ENCODE data around the gene SKIC2. TPM values are rescaled to one million over a fixed set of nuclear protein-coding genes. Genes with fewer than 3 reads are reported as not detected.

Gene SKIC2
- total RNA-seq, 1 donor from 2014 or later, result 23.3 TPM

DNA sequence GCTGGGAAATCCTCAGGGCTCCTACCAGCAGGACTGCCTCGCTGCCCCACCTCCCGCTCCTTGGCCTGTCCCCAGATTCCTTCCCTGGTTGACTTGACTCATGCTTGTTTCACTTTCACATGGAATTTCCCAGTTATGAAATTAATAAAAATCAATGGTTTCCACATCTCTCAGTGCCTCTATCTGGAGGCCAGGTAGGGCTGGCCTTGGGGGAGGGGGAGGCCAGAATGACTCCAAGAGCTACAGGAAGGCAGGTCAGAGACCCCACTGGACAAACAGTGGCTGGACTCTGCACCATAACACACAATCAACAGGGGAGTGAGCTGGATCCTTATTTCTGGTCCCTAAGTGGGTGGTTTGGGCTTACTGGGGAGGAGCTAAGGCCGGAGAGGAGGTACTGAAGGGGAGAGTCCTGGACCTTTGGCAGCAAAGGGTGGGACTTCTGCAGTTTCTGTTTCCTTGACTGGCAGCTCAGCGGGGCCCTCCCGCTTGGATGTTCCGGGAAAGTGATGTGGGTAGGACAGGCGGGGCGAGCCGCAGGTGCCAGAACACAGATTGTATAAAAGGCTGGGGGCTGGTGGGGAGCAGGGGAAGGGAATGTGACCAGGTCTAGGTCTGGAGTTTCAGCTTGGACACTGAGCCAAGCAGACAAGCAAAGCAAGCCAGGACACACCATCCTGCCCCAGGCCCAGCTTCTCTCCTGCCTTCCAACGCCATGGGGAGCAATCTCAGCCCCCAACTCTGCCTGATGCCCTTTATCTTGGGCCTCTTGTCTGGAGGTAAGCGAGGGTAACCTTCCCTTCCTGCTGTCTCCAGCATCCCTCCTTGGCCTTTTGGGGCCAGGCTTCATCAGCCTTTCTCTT lies 13.2 kb upstream of the SKIC2 start, which contains the start of gene CFB:
Gene CFB (plus strand): TSS at position 589 of the 863 bp plus-strand sequence. CDS start 127 bp downstream, at position 716.
- no peak for DNase-seq

DNA sequence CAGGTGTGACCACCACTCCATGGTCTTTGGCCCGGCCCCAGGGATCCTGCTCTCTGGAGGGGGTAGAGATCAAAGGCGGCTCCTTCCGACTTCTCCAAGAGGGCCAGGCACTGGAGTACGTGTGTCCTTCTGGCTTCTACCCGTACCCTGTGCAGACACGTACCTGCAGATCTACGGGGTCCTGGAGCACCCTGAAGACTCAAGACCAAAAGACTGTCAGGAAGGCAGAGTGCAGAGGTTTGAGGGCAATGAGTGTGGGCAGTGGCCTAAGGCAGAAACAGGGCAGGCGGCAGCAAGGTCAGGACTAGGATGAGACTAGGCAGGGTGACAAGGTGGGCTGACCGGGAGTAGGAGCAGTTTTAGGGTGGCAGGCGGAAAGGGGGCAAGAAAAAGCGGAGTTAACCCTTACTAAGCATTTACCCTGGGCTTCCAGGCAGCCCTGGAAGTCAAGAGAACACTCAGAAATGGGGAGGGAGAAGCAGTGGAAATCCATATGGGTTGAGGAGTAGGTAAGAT lies 12.5 kb upstream of the SKIC2 start:
- DNase-seq, result no peak

DNA sequence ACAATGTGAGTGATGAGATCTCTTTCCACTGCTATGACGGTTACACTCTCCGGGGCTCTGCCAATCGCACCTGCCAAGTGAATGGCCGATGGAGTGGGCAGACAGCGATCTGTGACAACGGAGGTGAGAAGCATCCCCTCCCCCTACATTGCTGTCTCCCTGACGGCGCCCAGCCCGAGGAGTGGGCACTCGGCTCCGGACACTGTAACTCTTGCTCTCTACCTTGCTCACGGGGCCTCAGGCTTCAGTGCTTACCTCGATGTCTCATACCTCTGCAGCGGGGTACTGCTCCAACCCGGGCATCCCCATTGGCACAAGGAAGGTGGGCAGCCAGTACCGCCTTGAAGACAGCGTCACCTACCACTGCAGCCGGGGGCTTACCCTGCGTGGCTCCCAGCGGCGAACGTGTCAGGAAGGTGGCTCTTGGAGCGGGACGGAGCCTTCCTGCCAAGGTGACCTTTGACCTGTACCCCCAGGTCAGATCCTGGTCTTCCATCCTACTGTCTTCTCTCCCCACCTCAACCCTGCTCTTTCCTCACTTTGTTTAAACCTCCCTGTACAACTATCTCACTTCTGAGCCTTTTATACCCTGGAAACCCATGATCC lies 11.8 kb upstream of the SKIC2 start:
- no peak for DNase-seq

DNA sequence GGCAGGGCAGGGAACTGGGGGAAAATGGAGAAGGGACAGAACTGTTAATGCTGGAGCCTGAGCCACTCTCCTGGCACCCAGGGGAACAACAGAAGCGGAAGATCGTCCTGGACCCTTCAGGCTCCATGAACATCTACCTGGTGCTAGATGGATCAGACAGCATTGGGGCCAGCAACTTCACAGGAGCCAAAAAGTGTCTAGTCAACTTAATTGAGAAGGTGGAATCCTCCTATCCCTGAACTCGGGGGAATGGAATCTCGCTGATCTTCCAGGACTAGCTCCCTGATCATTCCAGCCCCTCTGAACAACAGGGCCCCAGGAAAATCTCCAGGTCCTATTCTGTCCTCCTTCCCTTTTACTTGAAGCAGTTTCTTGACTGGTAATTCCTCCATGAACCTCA lies 11.1 kb upstream of the SKIC2 start:
- DNase-seq, result no peak

DNA sequence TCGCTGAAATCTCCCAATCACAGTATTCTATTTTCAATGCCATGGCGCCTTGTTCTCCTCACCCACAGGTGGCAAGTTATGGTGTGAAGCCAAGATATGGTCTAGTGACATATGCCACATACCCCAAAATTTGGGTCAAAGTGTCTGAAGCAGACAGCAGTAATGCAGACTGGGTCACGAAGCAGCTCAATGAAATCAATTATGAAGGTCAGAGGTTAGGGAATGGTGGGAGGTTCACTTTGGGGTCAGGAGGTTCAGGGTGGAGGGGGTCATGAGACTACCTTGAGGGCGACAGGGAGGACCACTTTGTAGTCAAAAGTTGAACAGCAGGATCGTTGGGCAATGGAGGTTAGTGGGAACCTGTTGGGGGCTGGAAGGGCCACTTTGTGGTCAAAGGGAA lies 10.7 kb upstream of the SKIC2 start:
- no peak for DNase-seq

DNA sequence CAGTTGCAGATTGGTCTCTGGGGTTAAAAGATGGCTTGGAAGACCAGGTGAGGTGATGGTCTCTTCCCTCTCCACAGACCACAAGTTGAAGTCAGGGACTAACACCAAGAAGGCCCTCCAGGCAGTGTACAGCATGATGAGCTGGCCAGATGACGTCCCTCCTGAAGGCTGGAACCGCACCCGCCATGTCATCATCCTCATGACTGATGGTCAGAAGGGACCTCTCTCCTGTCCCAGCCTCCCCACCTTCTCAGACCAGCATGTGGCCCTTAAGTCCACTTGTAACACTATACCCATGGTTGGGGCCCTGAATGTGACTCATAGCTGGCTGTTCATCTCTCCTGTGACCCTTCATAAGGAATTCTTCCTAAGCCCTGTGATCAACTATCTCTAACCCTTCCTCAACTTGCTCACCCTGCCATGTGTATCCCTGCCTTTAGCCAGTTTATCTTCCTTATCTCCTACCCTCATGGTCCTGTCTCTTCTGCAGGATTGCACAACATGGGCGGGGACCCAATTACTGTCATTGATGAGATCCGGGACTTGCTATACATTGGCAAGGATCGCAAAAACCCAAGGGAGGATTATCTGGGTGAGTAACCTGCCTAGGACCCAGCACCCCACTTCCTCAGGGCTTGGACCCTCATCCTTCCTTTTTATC lies 10.1 kb upstream of the SKIC2 start:
- DNase-seq, result no peak

DNA sequence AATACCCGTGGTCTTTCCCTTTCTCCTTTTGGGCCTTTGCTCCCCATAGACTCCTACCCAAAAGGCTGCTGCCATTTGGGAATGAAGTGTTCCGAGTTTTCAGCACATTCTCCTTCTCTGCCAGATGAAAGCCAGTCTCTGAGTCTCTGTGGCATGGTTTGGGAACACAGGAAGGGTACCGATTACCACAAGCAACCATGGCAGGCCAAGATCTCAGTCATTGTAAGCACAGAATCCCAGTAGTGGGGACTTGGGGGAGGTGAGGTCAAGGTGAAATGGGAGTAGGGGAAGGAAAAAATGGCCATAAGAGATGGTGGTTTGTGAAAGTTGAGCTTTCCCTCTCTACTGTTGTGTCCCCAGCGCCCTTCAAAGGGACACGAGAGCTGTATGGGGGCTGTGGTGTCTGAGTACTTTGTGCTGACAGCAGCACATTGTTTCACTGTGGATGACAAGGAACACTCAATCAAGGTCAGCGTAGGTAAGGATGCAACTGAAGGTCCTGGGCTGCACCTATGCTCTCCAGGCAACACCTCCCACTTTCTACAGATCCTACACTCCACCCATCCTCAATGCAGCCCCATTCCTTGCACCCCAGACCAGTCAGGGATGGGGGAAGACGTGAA lies 8.9 kb upstream of the SKIC2 start:
- no peak for DNase-seq

DNA sequence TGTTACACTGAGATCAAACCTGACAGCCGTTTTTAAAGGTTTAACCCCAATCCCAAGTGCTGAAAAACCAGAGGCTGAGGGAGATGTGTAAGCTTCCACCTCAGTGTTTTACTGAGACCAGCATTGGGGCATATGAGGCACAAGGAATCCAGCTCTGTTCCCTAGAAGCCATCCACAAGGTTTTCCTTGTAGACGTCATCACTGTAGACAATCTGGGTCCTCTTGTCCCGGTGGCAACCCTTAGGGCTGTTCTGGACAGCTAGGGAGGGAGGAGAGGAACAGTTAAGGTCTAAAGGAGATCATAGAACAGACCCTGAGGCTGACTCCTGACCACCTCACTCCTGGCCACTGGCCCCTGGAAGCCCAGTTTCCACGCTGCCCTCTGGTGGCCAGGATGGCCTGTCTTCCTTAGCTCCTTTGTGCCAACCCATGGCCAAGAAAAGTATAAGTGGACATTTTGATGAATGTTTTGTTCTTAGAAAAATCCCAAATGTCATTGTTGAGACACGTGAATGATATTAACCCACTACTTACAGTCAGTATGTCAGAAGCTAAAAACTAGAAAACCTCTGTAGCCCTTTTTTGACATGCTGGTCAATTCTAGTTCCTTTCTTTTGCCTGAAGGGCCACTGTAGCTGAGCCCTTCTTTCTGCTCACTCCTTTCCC lies 6.7 kb upstream of the SKIC2 start:
- no peak for DNase-seq

DNA sequence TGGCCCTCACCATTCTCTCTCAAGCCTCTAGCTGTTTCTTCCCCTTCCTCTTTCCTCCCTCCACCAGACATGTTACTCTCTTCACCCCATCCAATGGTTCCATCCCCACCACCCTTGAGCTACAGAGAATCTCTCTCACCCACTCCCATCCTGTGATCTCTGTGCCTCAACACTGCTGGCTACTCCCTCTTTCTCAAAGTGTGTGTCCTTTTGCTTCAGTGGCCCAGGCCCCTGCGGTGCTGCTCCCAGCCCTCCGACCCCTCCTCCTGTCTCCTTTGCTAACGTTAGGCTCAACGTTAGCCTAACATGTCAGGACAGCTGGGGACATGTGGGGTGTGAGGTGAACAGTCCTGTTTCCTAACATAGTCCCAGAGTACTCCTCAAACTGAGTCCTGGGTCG lies 6.1 kb upstream of the SKIC2 start:
- no peak for DNase-seq

DNA sequence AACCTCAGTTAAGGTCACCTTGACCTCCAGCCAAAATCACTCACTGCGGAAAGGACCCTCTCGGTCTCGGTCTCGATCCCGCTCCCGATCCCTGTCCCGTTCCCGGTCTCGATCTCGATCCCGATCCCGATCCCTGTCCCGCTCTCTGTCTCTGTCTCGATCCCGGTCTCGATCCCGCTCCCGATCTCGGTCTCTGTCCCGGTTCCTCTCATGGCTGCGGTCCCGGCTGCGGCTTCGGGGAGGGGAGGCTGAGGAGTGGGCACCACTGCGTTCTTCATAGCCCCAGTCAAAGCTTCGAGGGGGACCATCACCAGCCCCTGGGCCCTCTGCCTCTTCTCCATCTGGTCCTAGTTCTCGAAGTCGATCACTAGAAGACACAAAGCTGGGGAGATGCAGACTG lies 4.5 kb upstream of the SKIC2 start:
- no peak for DNase-seq

DNA sequence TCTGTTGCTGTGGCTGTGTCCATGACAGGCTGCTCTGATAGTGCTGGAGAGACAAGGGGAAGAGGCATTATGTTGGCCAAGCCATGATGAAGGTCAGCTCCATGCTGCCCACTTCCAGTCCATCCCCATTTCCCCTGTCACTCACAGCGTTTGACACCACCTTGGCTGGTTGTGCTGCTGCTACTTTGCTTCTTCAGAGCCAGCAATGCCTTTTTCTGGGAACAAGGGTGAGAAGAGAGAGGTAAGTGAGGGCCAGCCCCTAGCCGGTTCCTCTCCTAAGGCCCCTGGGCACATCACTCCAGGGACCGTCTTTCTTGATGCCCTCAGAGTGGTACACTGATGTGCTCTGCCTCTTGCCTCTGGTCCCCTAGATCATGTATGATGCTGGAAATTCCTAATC lies 2.2 kb upstream of the SKIC2 start:
- DNase-seq, result no peak

DNA sequence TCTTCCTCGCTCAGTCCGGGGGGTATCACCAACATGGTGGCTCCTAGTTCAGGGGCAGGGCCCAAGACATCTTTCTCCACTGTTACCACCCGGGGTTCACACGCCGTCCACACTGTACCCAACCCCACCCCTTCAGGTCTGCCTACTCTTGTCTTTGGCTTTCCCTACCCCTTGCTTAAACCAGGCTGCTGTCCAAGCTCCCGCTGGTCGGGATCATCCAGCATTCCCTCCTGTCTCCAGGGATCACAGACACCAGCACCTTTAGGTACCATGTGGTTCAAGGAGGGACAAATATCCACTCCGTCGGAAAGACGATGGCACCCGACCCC lies 599 bp upstream of the SKIC2 start:
- DNase-seq, result no peak

DNA sequence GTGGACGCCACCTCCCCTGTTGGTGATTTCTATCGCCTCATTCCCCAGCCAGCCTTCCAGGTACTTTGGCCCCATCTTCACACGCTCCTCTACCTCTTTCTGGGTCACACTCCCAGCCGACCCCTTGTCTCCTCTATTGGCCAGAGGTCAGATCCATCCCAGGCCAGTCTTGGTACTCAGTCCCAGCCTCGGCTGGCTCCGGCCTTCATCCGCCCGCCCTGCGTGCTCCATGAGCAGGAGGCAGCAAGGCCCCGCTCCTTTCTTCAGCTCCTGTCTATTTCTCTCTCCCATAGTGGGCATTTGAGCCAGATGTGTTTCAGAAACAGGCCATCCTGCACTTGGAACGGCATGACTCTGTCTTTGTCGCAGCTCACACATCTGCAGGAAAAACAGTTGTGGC lies 2.6 kb downstream of the SKIC2 start:
- no peak for DNase-seq

DNA sequence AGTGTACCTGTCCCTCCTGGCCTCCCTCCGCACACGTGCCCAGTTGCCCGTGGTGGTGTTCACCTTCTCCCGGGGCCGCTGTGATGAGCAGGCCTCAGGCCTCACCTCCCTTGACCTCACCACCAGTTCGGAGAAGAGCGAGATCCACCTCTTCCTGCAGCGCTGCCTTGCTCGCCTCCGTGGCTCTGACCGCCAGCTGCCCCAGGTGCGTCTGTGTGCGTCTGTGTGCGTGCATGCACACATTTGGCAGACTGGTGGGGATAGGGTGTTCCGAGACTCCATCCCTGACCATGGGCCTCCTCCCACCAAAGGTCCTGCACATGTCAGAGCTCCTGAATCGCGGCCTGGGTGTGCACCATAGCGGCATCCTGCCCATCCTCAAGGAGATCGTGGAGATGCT lies 4.9 kb downstream of the SKIC2 start:
- DNase-seq, result no peak

DNA sequence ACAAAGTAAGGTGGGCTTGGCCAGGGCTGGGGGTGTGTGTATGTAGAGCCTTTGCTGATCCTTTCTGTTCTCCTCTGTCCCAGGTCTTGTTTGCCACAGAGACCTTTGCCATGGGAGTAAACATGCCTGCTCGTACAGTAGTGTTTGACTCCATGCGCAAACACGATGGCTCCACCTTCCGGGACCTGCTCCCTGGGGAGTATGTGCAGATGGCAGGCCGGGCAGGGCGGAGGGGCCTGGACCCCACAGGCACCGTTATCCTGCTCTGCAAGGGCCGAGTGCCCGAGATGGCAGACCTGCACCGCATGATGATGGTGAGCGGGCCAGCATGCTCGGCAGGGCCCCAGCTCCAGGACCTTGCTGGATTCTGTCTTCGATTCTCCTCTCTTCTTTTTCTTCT lies 6.7 kb downstream of the SKIC2 start:
- no peak for DNase-seq

DNA sequence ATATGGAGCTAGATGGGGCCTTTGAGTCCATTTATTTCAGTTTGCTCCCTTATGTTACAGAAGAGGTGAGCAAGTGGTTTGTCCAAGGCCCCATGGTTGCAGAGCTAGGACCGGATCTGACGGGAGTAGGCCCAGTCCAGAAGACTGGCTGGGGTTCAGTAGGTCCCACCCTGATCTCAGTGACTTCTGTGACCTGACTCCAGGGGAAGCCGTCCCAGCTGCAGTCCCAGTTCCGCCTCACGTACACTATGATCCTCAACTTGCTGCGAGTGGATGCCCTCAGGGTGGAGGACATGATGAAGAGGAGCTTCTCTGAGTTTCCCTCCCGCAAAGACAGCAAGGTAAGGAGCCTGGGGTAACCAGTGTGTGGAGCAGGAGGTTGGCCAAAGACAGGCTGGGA lies 7.5 kb downstream of the SKIC2 start:
- no peak for DNase-seq

DNA sequence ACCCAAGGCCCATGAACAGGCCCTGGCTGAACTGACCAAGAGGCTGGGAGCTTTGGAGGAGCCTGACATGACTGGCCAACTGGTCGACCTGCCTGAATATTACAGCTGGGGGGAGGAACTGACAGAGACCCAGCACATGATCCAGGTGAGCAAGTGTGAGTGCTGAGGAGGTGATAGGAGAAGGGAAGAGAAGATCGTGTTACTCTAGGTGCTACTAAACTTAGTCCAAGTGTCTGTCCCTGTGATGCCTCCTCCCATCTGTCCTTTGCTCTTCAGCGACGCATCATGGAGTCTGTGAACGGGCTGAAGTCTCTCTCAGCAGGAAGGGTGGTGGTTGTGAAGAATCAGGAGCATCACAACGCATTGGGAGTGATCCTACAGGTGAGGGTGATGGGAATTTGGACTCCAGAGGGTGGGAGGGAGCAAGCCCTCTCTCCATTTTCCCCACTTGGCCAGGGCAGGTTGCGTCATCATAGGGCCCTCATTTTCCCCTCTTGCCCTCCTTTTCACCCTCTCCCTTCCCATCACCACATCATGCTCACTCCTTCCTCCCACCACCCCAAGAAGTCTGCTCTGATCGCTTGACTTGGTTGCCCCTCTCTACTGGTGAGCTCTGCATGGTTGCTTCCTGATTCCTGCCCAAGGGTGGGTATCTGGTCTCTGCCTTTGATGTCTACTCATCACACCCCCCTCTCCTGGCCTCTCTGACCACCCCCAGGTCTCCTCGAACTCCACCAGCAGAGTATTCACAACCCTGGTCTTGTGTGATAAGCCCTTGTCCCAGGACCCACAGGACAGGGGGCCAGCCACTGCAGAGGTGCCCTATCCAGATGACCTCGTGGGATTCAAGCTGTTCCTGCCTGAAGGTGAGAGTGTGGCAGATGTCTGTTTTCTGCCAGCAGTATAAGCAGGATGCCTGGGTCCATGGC lies 8.3 kb downstream of the SKIC2 start:
- no peak for DNase-seq

DNA sequence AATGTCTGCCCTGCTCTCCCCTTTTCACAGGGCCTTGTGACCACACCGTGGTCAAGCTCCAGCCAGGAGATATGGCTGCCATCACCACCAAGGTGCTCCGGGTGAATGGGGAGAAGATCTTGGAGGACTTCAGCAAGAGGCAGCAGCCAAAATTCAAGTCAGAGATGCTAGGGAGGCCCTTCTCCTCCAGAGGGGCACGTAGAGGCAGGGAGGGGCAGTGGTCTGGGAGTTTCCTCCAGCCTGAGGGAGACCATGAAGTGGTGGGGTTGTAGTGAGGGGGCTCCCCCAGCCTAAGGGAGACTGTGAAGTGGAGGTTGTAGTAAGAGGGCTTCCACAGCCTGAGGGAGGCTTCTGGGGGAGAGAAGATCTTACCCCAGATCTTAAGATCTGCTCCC lies 8.9 kb downstream of the SKIC2 start:
- DNase-seq, result no peak

DNA sequence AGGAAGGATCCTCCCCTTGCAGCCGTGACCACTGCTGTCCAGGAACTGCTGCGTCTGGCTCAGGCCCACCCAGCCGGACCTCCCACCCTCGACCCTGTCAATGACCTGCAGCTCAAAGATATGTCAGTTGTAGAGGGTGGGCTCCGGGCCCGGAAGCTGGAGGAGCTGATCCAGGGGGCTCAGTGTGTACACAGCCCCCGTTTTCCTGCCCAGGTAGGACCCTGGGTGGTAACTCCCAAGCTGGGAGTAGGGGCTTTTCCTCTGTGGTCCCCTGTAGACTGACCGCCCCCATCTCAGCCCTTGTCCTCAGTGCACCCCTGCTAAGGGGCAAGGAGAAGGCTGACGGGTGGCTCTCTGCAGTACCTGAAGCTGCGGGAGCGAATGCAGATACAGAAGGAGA lies 9.4 kb downstream of the SKIC2 start:
- no peak for DNase-seq

DNA sequence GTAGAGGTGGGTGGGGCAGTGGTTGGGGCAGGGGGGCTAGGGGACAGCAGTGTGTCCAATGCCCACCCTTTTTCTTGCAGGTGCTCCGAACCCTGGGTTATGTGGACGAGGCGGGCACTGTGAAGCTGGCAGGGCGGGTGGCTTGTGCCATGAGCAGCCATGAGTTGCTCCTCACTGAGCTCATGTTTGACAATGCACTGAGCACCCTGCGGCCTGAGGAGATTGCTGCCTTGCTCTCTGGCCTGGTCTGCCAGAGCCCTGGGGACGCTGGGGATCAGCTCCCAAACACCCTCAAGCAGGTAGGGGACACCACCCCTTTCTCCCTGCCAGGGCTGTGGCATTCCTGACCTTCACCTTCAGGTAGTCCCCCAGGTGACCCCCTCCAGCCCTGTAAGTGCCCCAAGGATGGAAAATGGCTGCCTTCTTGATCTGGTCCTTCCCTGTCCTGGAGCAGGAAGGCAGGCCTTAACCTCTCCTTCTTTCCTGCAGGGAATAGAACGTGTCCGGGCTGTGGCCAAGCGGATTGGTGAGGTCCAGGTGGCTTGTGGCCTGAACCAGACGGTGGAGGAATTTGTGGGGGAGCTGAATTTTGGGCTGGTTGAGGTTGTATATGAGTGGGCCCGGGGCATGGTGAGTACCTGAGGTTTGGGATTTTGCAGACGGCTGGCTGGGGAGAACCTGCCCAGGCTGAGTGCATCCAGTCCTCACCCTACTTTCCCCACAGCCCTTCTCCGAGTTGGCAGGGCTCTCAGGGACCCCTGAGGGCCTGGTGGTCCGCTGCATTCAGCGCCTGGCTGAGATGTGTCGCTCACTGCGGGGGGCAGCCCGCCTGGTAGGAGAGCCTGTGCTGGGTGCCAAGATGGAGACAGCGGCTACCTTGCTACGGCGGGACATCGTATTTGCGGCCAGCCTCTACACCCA lies 10.1 kb downstream of the SKIC2 start:
- no peak for DNase-seq
